SK-N-MC (cell line): ENCODE measurements around the gene MAGED1.

Experiments
- EZH2 ChIP-seq: fragments of 200-600 bp; sonication (generic); IDR thresholded peaks from one replicate; pipeline ENCODE4 v1.6.1; 2017; ENCODE audit warnings: antibody characterized with exemption
- POLR2AphosphoS5 ChIP-seq: IDR thresholded peaks from 2 replicates; pipeline ENCODE4 v1.6.1; 2012; ENCODE audit warnings: mild to moderate bottlenecking, low read depth, low read length, borderline replicate concordance

DNA sequence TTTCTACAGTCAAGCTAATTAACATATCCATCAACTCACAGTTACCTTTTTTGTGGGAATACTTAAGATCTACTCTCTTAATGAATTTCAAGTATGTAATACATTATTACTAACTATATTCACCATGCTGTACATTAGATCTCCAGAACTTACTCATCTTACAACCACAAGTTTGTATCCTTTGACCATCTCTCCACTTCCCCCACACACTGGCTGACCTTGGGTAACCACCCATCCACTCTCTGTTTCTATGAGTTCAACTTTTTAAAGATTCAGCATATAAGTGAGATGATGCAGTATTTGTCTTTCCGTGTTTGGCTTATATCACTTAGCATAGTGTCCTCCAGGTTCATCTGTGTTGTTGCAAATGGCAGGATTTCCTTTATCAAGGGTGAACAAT lies 30.5 kb upstream of the MAGED1 start:
- TF ChIP-seq EZH2 (no peak), POLR2AphosphoS5 (no peak)
